Esophagus muscularis mucosa (tissue), 4 donors: ENCODE measurements around the gene MBNL1.

Experiments used
- CTCF ChIP-seq, 3 experiments: fragments of 200-600 bp in 2 of 3; fragments of 450-650 bp in 1 of 3; sonication (generic) in 2 of 3; IDR thresholded peaks; one replicate each; pipeline ENCODE4 v1.5.1; 2017 to 2019; ENCODE audit warnings: antibody characterized with exemption in 3 of 3, mild to moderate bottlenecking in 2 of 3, moderate library complexity in 1 of 3
- EP300 ChIP-seq: sonication (generic); formaldehyde crosslinking; IDR thresholded peaks from one replicate; pipeline ENCODE4 v1.6.1; 2017; ENCODE audit warnings: antibody characterized with exemption
- POLR2A ChIP-seq: fragments of 450-650 bp; IDR thresholded peaks from one replicate; pipeline ENCODE4 v1.6.1; 2017; ENCODE audit warnings: antibody characterized with exemption, moderate library complexity, mild to moderate bottlenecking, low read depth
- POLR2AphosphoS5 ChIP-seq, 2 donors: sonication (generic); formaldehyde crosslinking; IDR thresholded peaks; one replicate each; pipeline ENCODE4 v1.6.1; 2017; ENCODE audit warnings: antibody characterized with exemption in 2 of 2

GRCh38 chr3:152317956-152318355 is 49.2 kb downstream of the MBNL1 start:
- TF ChIP-seq CTCF (IDR thresholded peaks at IDR 0.05) (no peak), POLR2A (no peak), EP300 (no peak), POLR2AphosphoS5 (IDR thresholded peaks at IDR 0.05) (no peak)
